Natural killer cell (primary cell): ENCODE measurements around the gene DLD. TPM values are rescaled to one million over a fixed set of nuclear protein-coding genes. Genes with fewer than 3 reads are reported as not detected.
"Not testable (repeated sequence)": the region's sequence is repeated elsewhere in the genome, so short reads cannot be mapped to it uniquely, and the experiment has no call there.

ENCODE experiments used
- ATAC-seq, 3 donors: fragments of 150-1000 bp in 2 of 3; fragments of 200-7000 bp in 1 of 3; cut with Tn5 transposase; 1 replicate in 1 of 3; 2 replicates in 2 of 3; pipeline ENCODE4 v1.10.0; 2021; ENCODE audit warnings: mild to moderate bottlenecking in 2 of 3, moderate library complexity in 2 of 3
- DNase-seq, 2 donors: peaks; one replicate each; pipeline versions ENCODE4 v3.0.0 to v3.0.0-alpha.2; 2013 to 2021; ENCODE audit warnings: mixed read lengths in 1 of 2
- H3K27ac ChIP-seq: one replicate; pipeline ENCODE4 v1.5.1; 2013; ENCODE audit warnings: mild to moderate bottlenecking, low read length
- H3K27me3 ChIP-seq: one replicate; pipeline ENCODE4 v1.6.1; 2013; ENCODE audit warnings: low read length; ENCODE audit not compliant: control insufficient read depth, insufficient read depth
- H3K36me3 ChIP-seq: one replicate; pipeline ENCODE4 v1.6.1; 2013; ENCODE audit warnings: low read length; ENCODE audit not compliant: control insufficient read depth, insufficient read depth
- H3K4me1 ChIP-seq: one replicate; pipeline ENCODE4 v1.6.1; 2013; ENCODE audit warnings: low read length; ENCODE audit not compliant: control insufficient read depth, insufficient read depth
- H3K4me3 ChIP-seq: one replicate; pipeline ENCODE4 v1.5.1; 2013; ENCODE audit warnings: low read length
- H3K9me3 ChIP-seq: one replicate; pipeline ENCODE4 v1.6.1; 2013; ENCODE audit warnings: low read length; ENCODE audit not compliant: control insufficient read depth, insufficient read depth
- H3K27ac Mint-ChIP-seq, 2 donors: one replicate each; pipeline ENCODE4 v1.8.0; 2022; ENCODE audit warnings: mild to moderate bottlenecking in 2 of 2, mixed read lengths in 2 of 2, moderate library complexity in 1 of 2
- H3K27me3 Mint-ChIP-seq, 2 donors: one replicate each; pipeline ENCODE4 v1.8.0; 2022; ENCODE audit warnings: low read depth in 2 of 2, mixed read lengths in 2 of 2
- H3K36me3 Mint-ChIP-seq: one replicate; pipeline ENCODE4 v1.8.0; 2022; ENCODE audit warnings: mixed read lengths
- H3K4me1 Mint-ChIP-seq, 2 donors: one replicate each; pipeline ENCODE4 v1.8.0; 2022; ENCODE audit warnings: mixed read lengths in 2 of 2
- H3K4me3 Mint-ChIP-seq: one replicate; pipeline ENCODE4 v1.8.0; 2022; ENCODE audit warnings: mild to moderate bottlenecking, moderate library complexity, mixed read lengths
- H3K9me3 Mint-ChIP-seq, 2 donors: one replicate each; pipeline ENCODE4 v1.8.0; 2022; ENCODE audit warnings: mixed read lengths in 2 of 2
- CTCF ChIP-seq: fragments of 200-600 bp; IDR thresholded peaks from one replicate; pipeline ENCODE4 v1.8.0; 2022; ENCODE audit warnings: antibody characterized with exemption
- WGBS: methylation state at CpG from one replicate; pipeline ENCODE4 v1.1.7; 2013; ENCODE audit warnings: missing lambda C conversion rate; ENCODE audit not compliant: insufficient coverage; 5-methylcytosine and 5-hydroxymethylcytosine counted together
- intact Hi-C: fragments of 100-400 bp; cut with micrococcal nuclease; formaldehyde crosslinking; loops from one replicate; pipeline ENCODE4 v1.14.2; 2022
- total RNA-seq, 4 donors: library from RNA; stranded (reverse); fragments of 120-200 nt in 1 of 4; gene quantifications; one replicate each; pipeline versions ENCODE4 v1.2.3 to v1.2.4, GENCODE V29; 2013 to 2022

DLD gene
- total RNA-seq, 3 donors from 2014 or later (not counting 1 experiment from before 2014, with no cell fraction given), result 72.2 to 81.4 (median 80.9) TPM

GRCh38 chr7:107884066-107884818 lies 6.7 kb upstream of the DLD start:
- ATAC-seq (no peak), DNase-seq (no peak)
- 91% methylated on average over 4 of the region's 6 CpGs for WGBS
- no peak overlapping the region for H3K27ac Mint-ChIP-seq
- intact Hi-C loops, result no loop called here
- TF ChIP-seq CTCF, result no peak
- no peaks in the 10 kb centered on the region for H3K27me3 ChIP-seq
- H3K4me3 Mint-ChIP-seq, result no peak overlapping the region
- no peaks in the 10 kb centered on the region for H3K4me1 Mint-ChIP-seq
- H3K36me3 ChIP-seq, result no peaks in the 10 kb centered on the region
- H3K4me1 ChIP-seq, result no peaks in the 10 kb centered on the region
- H3K36me3 Mint-ChIP-seq, result no peaks in the 10 kb centered on the region
- H3K27ac ChIP-seq, result no peak overlapping the region
- H3K9me3 Mint-ChIP-seq, result no peaks in the 10 kb centered on the region
- H3K9me3 ChIP-seq, result no peaks in the 10 kb centered on the region
- H3K4me3 ChIP-seq, result no peak overlapping the region
- peaks cover 22 to 32% of the 10 kb centered on the region in 2 donors for H3K27me3 Mint-ChIP-seq

GRCh38 chr7:107887827-107888226 lies 3.2 kb upstream of the DLD start:
- H3K4me3 ChIP-seq, intact Hi-C loops, ATAC-seq, H3K27ac ChIP-seq, H3K4me3 Mint-ChIP-seq, DNase-seq, H3K36me3 Mint-ChIP-seq, H3K9me3 ChIP-seq, H3K27ac Mint-ChIP-seq, H3K9me3 Mint-ChIP-seq, H3K27me3 ChIP-seq, H3K36me3 ChIP-seq: not testable (repeated sequence)
- peaks cover 15 to 20% of the 10 kb centered on the region in 2 donors for H3K4me1 Mint-ChIP-seq
- WGBS, result 97% methylated on average over 22 of the region's 22 CpGs
- H3K4me1 ChIP-seq, result peaks cover 15% of the 10 kb centered on the region
- H3K27me3 Mint-ChIP-seq, result peaks cover 11 to 17% of the 10 kb centered on the region in 2 donors

GRCh38 chr7:107889992-107890391 lies 991 bp upstream of the DLD start:
- Mint-ChIP-seq H3K4me3 (peak overlapping the region; percentile 97), H3K27ac (peak overlapping the region; percentile 97 to 98), H3K36me3 (no peaks in the 10 kb centered on the region), H3K9me3 (no peaks in the 10 kb centered on the region), H3K4me1 (peaks cover 33 to 39% of the 10 kb centered on the region in 2 donors), H3K27me3 (peaks cover 6 to 7% of the 10 kb centered on the region in 2 donors)
- peaks cover 15% of the 10 kb centered on the region for H3K4me1 ChIP-seq
- peak overlapping the region; percentile 95 for H3K27ac ChIP-seq
- no peak overlapping the region for H3K4me3 ChIP-seq
- intact Hi-C loops, result loop anchor here (5.0 to 10.0 kb wide), 2 partner anchors 305 to 723 kb away; partner anchors contain the start of genes BCAP29 and HBP1
- H3K27me3 ChIP-seq, result no peaks in the 10 kb centered on the region
- H3K9me3 ChIP-seq, result no peaks in the 10 kb centered on the region
- TF ChIP-seq CTCF, result no peak
- ATAC-seq (no peak), DNase-seq (no peak)
- H3K36me3 ChIP-seq, result peaks cover 16% of the 10 kb centered on the region
- 83% methylated on average over 1 of the region's 3 CpGs for WGBS

GRCh38 chr7:107890493-107890961 lies 456 bp upstream of the DLD start:
- Mint-ChIP-seq H3K27ac (peak overlapping the region; percentile 97 to 98), H3K9me3 (no peaks in the 10 kb centered on the region), H3K36me3 (no peaks in the 10 kb centered on the region), H3K4me1 (peaks cover 38 to 44% of the 10 kb centered on the region in 2 donors), H3K27me3 (peaks cover 3 to 5% of the 10 kb centered on the region in 2 donors), H3K4me3 (peak overlapping the region; percentile 97)
- intact Hi-C loops, result loop anchor here (5.0 to 10.0 kb wide), 2 partner anchors 306 to 723 kb away; partner anchors contain the start of genes BCAP29 and HBP1
- peaks cover 15% of the 10 kb centered on the region for H3K4me1 ChIP-seq
- H3K9me3 ChIP-seq, result no peaks in the 10 kb centered on the region
- peak in 2 of 3 donors; percentile 2 to 7 for ATAC-seq
- no peaks in the 10 kb centered on the region for H3K27me3 ChIP-seq
- peaks cover 21% of the 10 kb centered on the region for H3K36me3 ChIP-seq
- no peak for DNase-seq
- peak overlapping the region; percentile 75 for H3K4me3 ChIP-seq
- peak overlapping the region; percentile 95 for H3K27ac ChIP-seq
- no peak for TF ChIP-seq CTCF
- 6% methylated on average over 7 of the region's 7 CpGs for WGBS
